Tibial nerve (tissue), 4 donors: ENCODE results near the gene OR2AG2.
"Not testable (repeated sequence)": the region's sequence is repeated elsewhere in the genome, so short reads cannot be mapped to it uniquely, and the experiment has no call there.

ENCODE experiments used
- CTCF ChIP-seq, 5 experiments: fragments of 200-600 bp in 3 of 5; fragments of 450-650 bp in 2 of 5; sonication (generic) in 3 of 5; IDR thresholded peaks; one replicate each; pipeline ENCODE4 v1.5.1; 2016 to 2019; ENCODE audit warnings: antibody characterized with exemption in 5 of 5, mild to moderate bottlenecking in 3 of 5, moderate library complexity in 2 of 5
- EP300 ChIP-seq, 2 donors: sonication (generic); formaldehyde crosslinking; IDR thresholded peaks; one replicate each; pipeline ENCODE4 v1.6.1; 2017; ENCODE audit warnings: antibody characterized with exemption in 2 of 2, mild to moderate bottlenecking in 1 of 2
- POLR2A ChIP-seq, 2 donors: fragments of 450-650 bp; IDR thresholded peaks; one replicate each; pipeline ENCODE4 v1.6.1; 2017; ENCODE audit warnings: antibody characterized with exemption in 2 of 2, mild to moderate bottlenecking in 2 of 2, moderate library complexity in 2 of 2

- not testable (repeated sequence) for TF ChIP-seq EP300, CTCF, POLR2A (IDR thresholded peaks at IDR 0.05)
Measured at GRCh38 chr11:6801075-6801474, 29.3 kb upstream of the OR2AG2 start.
